AG08395 (cell line): ENCODE data around the gene DUS1L.

Experiments used
- DNase-seq: peaks from one replicate; pipeline ENCODE4 v3.0.0; 2012; ENCODE audit warnings: mixed read lengths, low spot score

DUS1L gene

GRCh38 chr17:82065638-82066303 is at the start of gene DUS1L:
Gene DUS1L, minus strand, starts transcription at chr17:82065804. Its CDS starts 745 bp downstream, at chr17:82065059.
- DNase-seq: peak; percentile 91

GRCh38 chr17:82114872-82115271 is 49.3 kb upstream of the DUS1L start:
- DNase-seq: no peak

- DNase-seq: no peak
Measured at GRCh38 chr17:82114447-82114846, 48.8 kb upstream of the DUS1L start.

GRCh38 chr17:82113941-82114340 is 48.3 kb upstream of the DUS1L start:
- DNase-seq: no peak

- DNase-seq: no peak
Measured at GRCh38 chr17:82113422-82113821, 47.8 kb upstream of the DUS1L start.

GRCh38 chr17:82112914-82113311 is 47.3 kb upstream of the DUS1L start:
- DNase-seq: no peak

- no peak for DNase-seq
Measured at GRCh38 chr17:82112181-82112913, 46.7 kb upstream of the DUS1L start.

GRCh38 chr17:82110298-82110697 is 44.7 kb upstream of the DUS1L start:
- no peak for DNase-seq

GRCh38 chr17:82108961-82109475 is 43.4 kb upstream of the DUS1L start:
- DNase-seq: no peak

GRCh38 chr17:82108496-82108945 is 42.9 kb upstream of the DUS1L start:
- no peak for DNase-seq

GRCh38 chr17:82108038-82108437 is 42.4 kb upstream of the DUS1L start:
- DNase-seq: no peak

- no peak for DNase-seq
Measured at GRCh38 chr17:82107341-82107860, 41.8 kb upstream of the DUS1L start.

- no peak for DNase-seq
Measured at GRCh38 chr17:82106688-82107305, 41.2 kb upstream of the DUS1L start.

- DNase-seq: peak; percentile 60
Measured at GRCh38 chr17:82105882-82106687, 40.5 kb upstream of the DUS1L start.

GRCh38 chr17:82105417-82105881 is 39.8 kb upstream of the DUS1L start:
- DNase-seq: no peak

- DNase-seq: no peak
Measured at GRCh38 chr17:82104797-82105416, 39.3 kb upstream of the DUS1L start.

GRCh38 chr17:82103553-82104451 is 38.2 kb upstream of the DUS1L start:
- DNase-seq: no peak

- no peak for DNase-seq
Measured at GRCh38 chr17:82101767-82102679, 36.4 kb upstream of the DUS1L start.

GRCh38 chr17:82101301-82101715 is 35.7 kb upstream of the DUS1L start:
- no peak for DNase-seq
